HepG2 (cell line): ENCODE measurements around the gene IFIT2. TPM values are rescaled to one million over a fixed set of nuclear protein-coding genes. Genes with fewer than 3 reads are reported as not detected.

Experiments
- AFF4 ChIP-seq: sonication (generic); formaldehyde crosslinking; IDR thresholded peaks from 2 replicates; pipeline ENCODE4 v1.4.0; 2020; ENCODE audit warnings: missing genetic modification reagents
- ASH2L ChIP-seq: fragments of 300-600, 200-600 bp; sonication (generic); IDR thresholded peaks from 2 replicates; pipeline ENCODE4 v1.7.0; 2017; ENCODE audit warnings: low read depth, mild to moderate bottlenecking, moderate library complexity, mixed read lengths, low read length; ENCODE audit not compliant: insufficient read length
- ELF4 ChIP-seq: sonication (generic); formaldehyde crosslinking; IDR thresholded peaks from 2 replicates; pipeline ENCODE4 v1.5.0; 2020; ENCODE audit warnings: missing genetic modification reagents, mild to moderate bottlenecking, moderate library complexity, borderline replicate concordance
- ETS1 ChIP-seq: sonication (generic); formaldehyde crosslinking; IDR thresholded peaks from 2 replicates; pipeline ENCODE4 v1.4.0; 2020; ENCODE audit warnings: missing genetic modification reagents
- IRF9 ChIP-seq: sonication (generic); formaldehyde crosslinking; IDR thresholded peaks from 2 replicates; pipeline ENCODE4 v1.8.0; 2022; ENCODE audit warnings: missing genetic modification reagents, mild to moderate bottlenecking, borderline replicate concordance
- MLXIP ChIP-seq: sonication (generic); formaldehyde crosslinking; IDR thresholded peaks from 2 replicates; pipeline ENCODE4 v1.9.0; 2021; ENCODE audit warnings: missing genetic modification reagents, borderline replicate concordance
- MZF1 ChIP-seq: sonication (generic); formaldehyde crosslinking; IDR thresholded peaks from 2 replicates; pipeline ENCODE4 v1.8.1; 2023; ENCODE audit warnings: mild to moderate bottlenecking, missing genetic modification reagents, borderline replicate concordance
- PRDM15 ChIP-seq: sonication (generic); formaldehyde crosslinking; IDR thresholded peaks from 2 replicates; pipeline ENCODE4 v1.4.0; 2020; ENCODE audit warnings: missing genetic modification reagents
- PTBP1 ChIP-seq: fragments of 200-400 bp; formaldehyde crosslinking; IDR thresholded peaks from 2 replicates; pipeline ENCODE4 v1.6.1; 2018; ENCODE audit warnings: low read length, low read depth; ENCODE audit not compliant: poor library complexity, severe bottlenecking
- TEAD3 ChIP-seq: optimal IDR thresholded peaks from 2 replicates; pipeline ENCODE3; 2016; ENCODE audit warnings: borderline replicate concordance
- ZNF274 ChIP-seq: sonication (generic); formaldehyde crosslinking; IDR thresholded peaks from 2 replicates; pipeline ENCODE4 v1.5.1; 2020; ENCODE audit warnings: mild to moderate bottlenecking, missing genetic modification reagents
- ZNF30 ChIP-seq: sonication (generic); formaldehyde crosslinking; IDR thresholded peaks from 2 replicates; pipeline ENCODE4 v1.5.0; 2020; ENCODE audit warnings: mild to moderate bottlenecking, missing genetic modification reagents
- ZNF468 ChIP-seq: sonication (generic); formaldehyde crosslinking; IDR thresholded peaks from 2 replicates; pipeline ENCODE4 v1.8.0; 2022; ENCODE audit warnings: mild to moderate bottlenecking, moderate library complexity, missing genetic modification reagents
- ZNF713 ChIP-seq: sonication (generic); formaldehyde crosslinking; IDR thresholded peaks from 2 replicates; pipeline ENCODE4 v1.4.0; 2020; ENCODE audit warnings: mild to moderate bottlenecking, missing genetic modification reagents
- polyA plus RNA-seq, 8 experiments: library from polyadenylated mRNA; depleted of rRNA in 3 of 8; stranded (reverse) in 7 of 8; unstranded in 1 of 8; fragments of >200 nt; fragmentation: Illumina TruSeq in 4 of 8; extraction: Trizol in 4 of 8; gene quantifications; 2 replicates each; pipeline versions ENCODE4 v1.2.1 to v1.2.3, GENCODE V29; 2011 to 2016; ENCODE audit warnings: low read depth in 4 of 8, missing spikeins in 1 of 8, mixed read lengths in 1 of 8; ENCODE audit not compliant: insufficient read depth in 1 of 8
- total RNA-seq, 5 experiments: library from RNA; depleted of rRNA; stranded (reverse); fragments of >200 nt; fragmentation: Illumina TruSeq; extraction: Trizol; gene quantifications; 2 replicates each; pipeline ENCODE4 v1.2.3, GENCODE V29; 2016; ENCODE audit warnings: low read depth in 1 of 5

IFIT2 gene
- total and polyA plus RNA-seq, 2 of the 13 experiments (the other 11 are each of a cell fraction or from before 2014, with no cell fraction given), result 0.04 to 0.15 TPM

- TF ChIP-seq MLXIP (CRISPR knock-in tag), result no peak
- no peak for TF ChIP-seq ETS1 (CRISPR knock-in tag)
- TF ChIP-seq AFF4, result no peak
- TF ChIP-seq ZNF274, result no peak
- no peak for TF ChIP-seq IRF9
- TF ChIP-seq TEAD3 (CRISPR knock-in tag), result peak; percentile 23
- TF ChIP-seq ZNF468 (CRISPR knock-in tag), result no peak
- no peak for TF ChIP-seq PTBP1
- TF ChIP-seq ELF4, result no peak
- TF ChIP-seq ZNF713 (CRISPR knock-in tag), result no peak
- TF ChIP-seq ASH2L, result no peak
- TF ChIP-seq PRDM15 (CRISPR knock-in tag), result no peak
- no peak for TF ChIP-seq MZF1
- TF ChIP-seq ZNF30, result no peak
Observed at GRCh38 chr10:89269433-89270152, 32.3 kb upstream of the IFIT2 start (continued).
